ENCODE measurements around the gene SMYD2. TPM values are rescaled to one million over a fixed set of nuclear protein-coding genes. Genes with fewer than 3 reads are reported as not detected.

The SMYD2 gene, protein sequence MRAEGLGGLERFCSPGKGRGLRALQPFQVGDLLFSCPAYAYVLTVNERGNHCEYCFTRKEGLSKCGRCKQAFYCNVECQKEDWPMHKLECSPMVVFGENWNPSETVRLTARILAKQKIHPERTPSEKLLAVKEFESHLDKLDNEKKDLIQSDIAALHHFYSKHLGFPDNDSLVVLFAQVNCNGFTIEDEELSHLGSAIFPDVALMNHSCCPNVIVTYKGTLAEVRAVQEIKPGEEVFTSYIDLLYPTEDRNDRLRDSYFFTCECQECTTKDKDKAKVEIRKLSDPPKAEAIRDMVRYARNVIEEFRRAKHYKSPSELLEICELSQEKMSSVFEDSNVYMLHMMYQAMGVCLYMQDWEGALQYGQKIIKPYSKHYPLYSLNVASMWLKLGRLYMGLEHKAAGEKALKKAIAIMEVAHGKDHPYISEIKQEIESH
- total RNA-seq (2014; rRNA removed; shearing (Covaris generic)), result 34.9 and 49.3 TPM in 2 replicates
- polyA plus RNA-seq (2016; fragmentation: Nextera tagmentation; extraction: Ambion mirVana), result 48.1 and 52.1 TPM in 2 replicates

DNA sequence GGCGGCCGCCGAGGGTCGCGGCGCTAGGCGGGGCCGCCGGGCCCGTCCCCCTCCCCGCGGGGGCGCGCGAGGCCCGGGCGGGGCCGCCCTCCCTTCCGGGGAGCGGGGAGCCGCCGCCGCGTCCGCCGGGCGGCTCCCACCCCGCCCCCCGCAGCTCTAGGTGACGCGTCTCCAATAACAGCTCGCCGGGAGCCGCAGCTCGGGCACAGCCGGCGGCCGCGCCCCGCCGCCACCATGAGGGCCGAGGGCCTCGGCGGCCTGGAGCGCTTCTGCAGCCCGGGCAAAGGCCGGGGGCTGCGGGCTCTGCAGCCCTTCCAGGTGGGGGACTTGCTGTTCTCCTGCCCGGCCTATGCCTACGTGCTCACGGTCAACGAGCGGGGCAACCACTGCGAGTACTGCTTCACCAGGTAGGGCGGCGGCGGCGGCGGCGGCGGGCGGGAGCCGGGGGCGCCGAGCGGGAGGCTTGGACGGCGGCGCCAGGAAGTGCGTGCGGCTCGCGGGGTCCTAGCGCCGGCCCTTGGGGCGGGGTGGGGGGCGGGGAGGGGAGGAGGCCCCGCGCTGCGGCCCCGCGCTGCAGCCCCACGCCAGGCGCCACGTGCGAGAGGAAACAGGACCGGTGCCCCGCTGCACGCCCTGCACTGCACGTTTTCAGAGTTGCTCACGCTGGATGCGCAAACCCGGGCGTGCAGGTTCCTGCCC is at the start of gene SMYD2:
Gene SMYD2 (plus strand): TSS at position 139 of the 699 bp plus-strand sequence. CDS start 96 bp downstream, at position 235.
- no peak for TF ChIP-seq EZH2phosphoT487 (IDR thresholded peaks at IDR 0.05; ENCODE audit: insufficient read depth, low read depth)
- no peak for TF ChIP-seq EZH2 (IDR thresholded peaks at IDR 0.05; ENCODE audit: insufficient read depth, poor library complexity, severe bottlenecking)
- H3F3A ChIP-seq (ENCODE audit: insufficient read depth), result peaks cover 15% of the 10 kb centered on the region
- H3K9me2 ChIP-seq (ENCODE audit: insufficient read depth), result no peaks in the 10 kb centered on the region
- no peaks in the 10 kb centered on the region for H3K27me3 ChIP-seq (replicated peaks; ENCODE audit: insufficient read depth)
- H3K4me3 ChIP-seq, result peak within 1 kb of the TSS; percentile 82
- WGBS, 2 experiments (ENCODE audit: low coverage in 1 of 2, low lambda C conversion rate in 2 of 2, missing lambda C conversion rate in 2 of 2), result 1 to 2% methylated on average over 27 to 56 of the region's 94 CpGs
- H3K4me1 ChIP-seq (ENCODE audit: insufficient read depth), result 0 out of 2 replicates have a peak, but pooled peaks cover 5% of the 10 kb centered on the region
- peak within 1 kb of the TSS; percentile 94 for H2AFZ ChIP-seq
- peak within 1 kb of the TSS; percentile 92 for H3K9ac ChIP-seq
- peak within 1 kb of the TSS; percentile 89 for H3K4me2 ChIP-seq (ENCODE audit: unreplicated experiment)
- H3K79me2 ChIP-seq (ENCODE audit: insufficient read depth), result peaks cover 38% of the 10 kb centered on the region
- H3K36me3 ChIP-seq (ENCODE audit: low read depth), result no peaks in the 10 kb centered on the region
- DNase-seq, result peak; percentile 87
- no peaks in the 10 kb centered on the region for H3K9me3 ChIP-seq (ENCODE audit: low read depth)
- in situ Hi-C loops (cut with MboI), result no loop called here
- H3K27ac ChIP-seq, result peak within 1 kb of the TSS; percentile 76
- no peaks in the 10 kb centered on the region for H4K20me1 ChIP-seq (ENCODE audit: insufficient read depth)

DNA sequence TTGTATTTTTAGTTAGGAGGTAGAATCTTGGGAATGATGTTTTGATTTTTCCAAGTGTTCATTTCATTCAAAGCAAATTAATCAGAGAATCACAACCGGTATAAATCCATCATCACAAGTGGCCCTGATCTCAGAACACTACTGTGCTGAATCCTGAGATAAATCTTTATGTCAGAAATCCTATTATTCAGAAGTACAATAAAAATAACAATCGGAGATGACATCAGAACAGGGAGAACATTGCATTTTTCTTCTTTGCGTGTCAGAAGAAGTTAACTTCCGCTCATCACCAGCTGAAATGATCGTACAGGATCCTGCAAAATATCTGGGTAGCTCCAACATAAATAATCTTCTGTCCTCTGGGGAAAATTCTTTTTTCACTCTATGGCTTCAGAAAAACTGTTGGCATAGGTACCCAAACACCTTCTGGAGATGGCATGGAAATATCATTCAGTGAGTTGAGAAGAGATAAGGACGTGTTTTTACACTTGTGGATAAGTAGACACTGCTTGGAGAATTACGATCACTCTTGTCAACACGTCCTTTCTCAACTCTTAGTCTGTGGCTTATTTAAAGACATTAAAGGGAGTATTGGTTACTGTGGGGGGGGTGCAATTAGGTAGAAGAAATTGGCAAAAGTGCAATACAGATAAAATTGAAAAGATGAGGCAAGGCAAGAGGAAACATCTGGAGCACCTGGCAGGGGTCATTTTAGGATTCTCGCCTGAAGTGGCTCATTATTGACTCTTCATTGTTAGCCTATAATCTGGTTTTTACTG is 46.9 kb upstream of the SMYD2 start:
- H2AFZ ChIP-seq, result no peak overlapping the region
- H3F3A ChIP-seq (ENCODE audit: insufficient read depth), result no peaks in the 10 kb centered on the region
- no peak overlapping the region for H3K9ac ChIP-seq
- no peak overlapping the region for H3K4me3 ChIP-seq
- H3K27me3 ChIP-seq (replicated peaks; ENCODE audit: insufficient read depth), result no peaks in the 10 kb centered on the region
- no peak overlapping the region for H3K27ac ChIP-seq
- H3K79me2 ChIP-seq (ENCODE audit: insufficient read depth), result no peaks in the 10 kb centered on the region
- H3K4me1 ChIP-seq (ENCODE audit: insufficient read depth), result no peaks in the 10 kb centered on the region
- no peak for TF ChIP-seq EZH2phosphoT487 (IDR thresholded peaks at IDR 0.05; ENCODE audit: insufficient read depth, low read depth)
- TF ChIP-seq EZH2 (IDR thresholded peaks at IDR 0.05; ENCODE audit: insufficient read depth, poor library complexity, severe bottlenecking), result no peak
- 73 to 75% methylated on average over 9 of the region's 9 CpGs for WGBS, 2 experiments (ENCODE audit: low coverage in 1 of 2, low lambda C conversion rate in 2 of 2, missing lambda C conversion rate in 2 of 2)
- DNase-seq, result no peak
- in situ Hi-C loops (cut with MboI), result no loop called here
- H3K9me2 ChIP-seq (ENCODE audit: insufficient read depth), result no peaks in the 10 kb centered on the region
- H3K36me3 ChIP-seq (ENCODE audit: low read depth), result no peaks in the 10 kb centered on the region
- no peaks in the 10 kb centered on the region for H3K9me3 ChIP-seq (ENCODE audit: low read depth)
- no peak overlapping the region for H3K4me2 ChIP-seq (ENCODE audit: unreplicated experiment)
- no peaks in the 10 kb centered on the region for H4K20me1 ChIP-seq (ENCODE audit: insufficient read depth)

DNA sequence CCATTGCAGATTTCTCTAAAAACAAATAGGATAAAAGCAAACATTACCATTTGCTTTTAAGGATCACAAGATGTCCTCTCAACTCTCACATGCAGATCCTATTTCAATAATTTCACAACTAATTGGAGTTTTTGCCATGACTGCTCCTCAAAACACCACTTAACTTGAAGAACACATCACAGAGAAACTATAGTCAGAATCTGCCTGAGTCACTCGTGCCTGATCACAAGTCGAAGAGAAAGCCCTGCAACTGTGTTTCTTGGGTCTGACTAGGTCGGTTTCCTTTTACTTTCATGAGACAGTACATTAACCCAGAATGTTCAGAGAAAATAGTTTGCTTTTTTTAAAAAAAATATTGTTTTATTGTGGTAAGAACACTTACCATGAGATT is 46.3 kb upstream of the SMYD2 start:
- TF ChIP-seq EZH2phosphoT487 (IDR thresholded peaks at IDR 0.05; ENCODE audit: insufficient read depth, low read depth) (no peak), EZH2 (IDR thresholded peaks at IDR 0.05; ENCODE audit: insufficient read depth, poor library complexity, severe bottlenecking) (no peak)
- in situ Hi-C loops (cut with MboI), result no loop called here
- Histone ChIP-seq H3K36me3 (ENCODE audit: low read depth) (no peaks in the 10 kb centered on the region), H3K4me1 (ENCODE audit: insufficient read depth) (no peaks in the 10 kb centered on the region), H3F3A (ENCODE audit: insufficient read depth) (no peaks in the 10 kb centered on the region), H2AFZ (no peak overlapping the region), H3K79me2 (ENCODE audit: insufficient read depth) (no peaks in the 10 kb centered on the region), H4K20me1 (ENCODE audit: insufficient read depth) (no peaks in the 10 kb centered on the region), H3K27ac (no peak overlapping the region), H3K9ac (no peak overlapping the region), H3K4me2 (ENCODE audit: unreplicated experiment) (no peak overlapping the region), H3K9me3 (ENCODE audit: low read depth) (no peaks in the 10 kb centered on the region), H3K9me2 (ENCODE audit: insufficient read depth) (no peaks in the 10 kb centered on the region), H3K27me3 (replicated peaks; ENCODE audit: insufficient read depth) (no peaks in the 10 kb centered on the region), H3K4me3 (no peak overlapping the region)
- DNase-seq, result peak; percentile 61
- WGBS, 2 experiments (ENCODE audit: low coverage in 1 of 2, low lambda C conversion rate in 2 of 2, missing lambda C conversion rate in 2 of 2), result 35 to 36% methylated on average over 3 of the region's 3 CpGs

DNA sequence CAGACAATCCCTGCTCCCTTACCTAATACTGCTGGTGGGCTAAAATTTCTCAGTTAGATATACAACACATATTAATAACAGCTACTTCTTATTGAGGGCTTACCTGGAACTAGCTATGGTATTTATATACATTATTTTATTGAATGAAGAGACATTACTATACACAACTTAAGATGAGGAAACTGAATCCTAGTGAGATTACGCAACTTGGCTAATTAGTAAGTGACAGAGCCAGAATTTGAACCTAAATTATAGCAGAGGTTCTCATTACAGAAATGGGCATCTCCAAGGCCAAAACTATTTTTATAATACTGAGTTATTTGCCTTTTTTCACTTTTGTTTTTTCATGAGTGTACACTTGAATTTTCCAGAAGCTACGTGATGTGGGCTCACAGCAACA is 44.5 kb upstream of the SMYD2 start:
- no peaks in the 10 kb centered on the region for H3K36me3 ChIP-seq (ENCODE audit: low read depth)
- H3K27me3 ChIP-seq (replicated peaks; ENCODE audit: insufficient read depth), result no peaks in the 10 kb centered on the region
- no peak for TF ChIP-seq EZH2phosphoT487 (IDR thresholded peaks at IDR 0.05; ENCODE audit: insufficient read depth, low read depth)
- no peak for TF ChIP-seq EZH2 (IDR thresholded peaks at IDR 0.05; ENCODE audit: insufficient read depth, poor library complexity, severe bottlenecking)
- no peak overlapping the region for H3K4me3 ChIP-seq
- no peaks in the 10 kb centered on the region for H3K79me2 ChIP-seq (ENCODE audit: insufficient read depth)
- H3K27ac ChIP-seq, result no peak overlapping the region
- no peak for DNase-seq
- H2AFZ ChIP-seq, result no peak overlapping the region
- H3K9ac ChIP-seq, result no peak overlapping the region
- no peaks in the 10 kb centered on the region for H3K9me2 ChIP-seq (ENCODE audit: insufficient read depth)
- no peaks in the 10 kb centered on the region for H3K9me3 ChIP-seq (ENCODE audit: low read depth)
- 71 to 77% methylated on average over 2 of the region's 2 CpGs for WGBS, 2 experiments (ENCODE audit: low coverage in 1 of 2, low lambda C conversion rate in 2 of 2, missing lambda C conversion rate in 2 of 2)
- H3K4me2 ChIP-seq (ENCODE audit: unreplicated experiment), result no peak overlapping the region
- H4K20me1 ChIP-seq (ENCODE audit: insufficient read depth), result no peaks in the 10 kb centered on the region
- H3K4me1 ChIP-seq (ENCODE audit: insufficient read depth), result no peaks in the 10 kb centered on the region
- H3F3A ChIP-seq (ENCODE audit: insufficient read depth), result no peaks in the 10 kb centered on the region
- in situ Hi-C loops (cut with MboI), result no loop called here

Data from GM23248 (cell line).